K562 (cell line): Measurements from ENCODE around the gene DIPK1A. TPM values are rescaled to one million over a fixed set of nuclear protein-coding genes. Genes with fewer than 3 reads are reported as not detected.

Experiments
- ATAC-seq: fragments of 200-7000 bp; cut with Tn5 transposase; 3 replicates; pipeline ENCODE4 v1.9.1; 2020; ENCODE audit warnings: moderate library complexity
- BruUV-seq: library from RNA; stranded (reverse); fragments of 400-500 nt; replicated peaks from 2 replicates; lab custom pipeline; 2021; lab: Mats Ljungman, UMichigan
- CTCF ChIA-PET: fragments of 300-600 bp; formaldehyde crosslinking; extraction: SDS; loops from one replicate; lab custom pipeline; 2021; ENCODE audit warnings: low intra/inter-chr PET ratio; lab: Yijun Ruan, JAX
- POLR2A ChIA-PET: fragments of 300-600, 350-650 bp; sonication (Branson Sonifier 250); formaldehyde crosslinking; extraction: SDS; loops from one replicate; lab custom pipeline; 2021; ENCODE audit warnings: antibody characterized with exemption, inconsistent platforms; lab: Yijun Ruan, JAX
- DNase-seq, 4 experiments: peaks; one replicate each; pipeline versions ENCODE4 v3.0.0 to v3.0.0-alpha.2; 2011 to 2018; ENCODE audit warnings: low spot score in 3 of 4, mixed read lengths in 3 of 4; ENCODE audit errors: extremely low read depth in 1 of 4
- FAIRE-seq: peaks from 2 replicates; lab custom pipeline; 2011; peaks lifted over from hg19 to GRCh38; lab: Jason Lieb, UNC
- H2AFZ ChIP-seq: 2 replicates; pipeline ENCODE4 v1.6.0; 2011; ENCODE audit warnings: low read depth, low read length, control low read depth, inconsistent platforms
- H3K27ac ChIP-seq: fragments of 200-600 bp; 3 replicates; pipeline ENCODE4 v1.8.0; 2011; ENCODE audit warnings: low read depth, mild to moderate bottlenecking, control low read depth, inconsistent platforms, low read length, moderate library complexity, mixed read lengths; ENCODE audit errors: extremely low read depth
- H3K27me3 ChIP-seq, 2 experiments: fragments of 300-600 bp in 1 of 2; 2 replicates in 1 of 2; 3 replicates in 1 of 2; pipeline versions ENCODE4 v1.6.0 to v1.8.0; 2011; ENCODE audit warnings: inconsistent platforms in 2 of 2, low read length in 2 of 2, mild to moderate bottlenecking in 1 of 2, mixed read lengths in 1 of 2, moderate library complexity in 1 of 2; ENCODE audit not compliant: control insufficient read depth in 2 of 2, insufficient read depth in 2 of 2
- H3K36me3 ChIP-seq: fragments of 300-600 bp; 3 replicates; pipeline ENCODE4 v1.8.0; 2011; ENCODE audit warnings: mild to moderate bottlenecking, low read length, inconsistent platforms; ENCODE audit not compliant: control insufficient read depth, insufficient read depth
- H3K4me1 ChIP-seq, 2 experiments: fragments of 200-600 bp in 1 of 2; replicated peaks in 1 of 2; 2 replicates in 1 of 2; 3 replicates in 1 of 2; pipeline versions ENCODE4 v1.5.1 to v1.8.0; 2011; ENCODE audit warnings: inconsistent platforms in 2 of 2, low read length in 2 of 2, mild to moderate bottlenecking in 1 of 2, mixed read lengths in 1 of 2, moderate library complexity in 1 of 2; ENCODE audit not compliant: control insufficient read depth in 2 of 2, insufficient read depth in 2 of 2
- H3K4me2 ChIP-seq: 2 replicates; pipeline ENCODE4 v1.6.1; 2011; ENCODE audit warnings: low read length, control low read depth, inconsistent platforms, mixed read lengths; ENCODE audit not compliant: insufficient read depth
- H3K4me3 ChIP-seq: fragments of 200-600 bp; sonication (generic), shearing (Covaris generic); 2 replicates; pipeline ENCODE4 v1.5.1; 2016; ENCODE audit warnings: control low read depth, inconsistent platforms
- H3K79me2 ChIP-seq: fragments of 200-600 bp; 3 replicates; pipeline ENCODE4 v1.8.0; 2011; ENCODE audit warnings: low read length, inconsistent platforms; ENCODE audit not compliant: control insufficient read depth, insufficient read depth
- H3K9ac ChIP-seq, 2 experiments: 2 replicates each; pipeline versions ENCODE4 v1.6.0 to v1.6.1; 2011; ENCODE audit warnings: low read depth in 2 of 2, low read length in 2 of 2, control low read depth in 1 of 2, inconsistent platforms in 1 of 2, mild to moderate bottlenecking in 1 of 2, mixed read lengths in 1 of 2; ENCODE audit not compliant: insufficient read depth in 1 of 2
- H3K9me1 ChIP-seq: one replicate; pipeline ENCODE4 v1.6.0; 2011; ENCODE audit warnings: inconsistent platforms, mild to moderate bottlenecking, low read length, moderate library complexity; ENCODE audit not compliant: control insufficient read depth, insufficient read depth
- H3K9me3 ChIP-seq: replicated peaks from 2 replicates; pipeline ENCODE4 v1.5.1; 2011; ENCODE audit warnings: low read depth, low read length, inconsistent platforms; ENCODE audit not compliant: control insufficient read depth, insufficient read depth
- H4K20me1 ChIP-seq: replicated peaks from 2 replicates; pipeline ENCODE4 v1.6.1; 2011; ENCODE audit warnings: low read length, inconsistent platforms, mixed read lengths; ENCODE audit not compliant: control insufficient read depth, insufficient read depth
- JUND ChIP-seq, 2 experiments: IDR thresholded peaks; 2 replicates in 1 of 2; 3 replicates in 1 of 2; pipeline ENCODE4 v1.6.1; 2011; ENCODE audit warnings: borderline replicate concordance in 2 of 2, low read depth in 2 of 2, low read length in 2 of 2, improper control_type of control experiment in 1 of 2, missing biosample characterization in 1 of 2, missing genetic modification characterization in 1 of 2, missing genetic modification reagents in 1 of 2
- TBL1XR1 ChIP-seq, 2 experiments: IDR thresholded peaks; 2 replicates each; pipeline ENCODE4 v1.6.1; 2012; ENCODE audit warnings: improper control_type of control experiment in 2 of 2, low read length in 2 of 2, mild to moderate bottlenecking in 1 of 2
- ZNF316 ChIP-seq: fragments of 450-650 bp; IDR thresholded peaks from 2 replicates; pipeline ENCODE4 v1.6.1; 2016
- WGBS: fragments of 100-300 bp; shearing (Covaris generic); methylation state at CpG from one replicate; pipeline ENCODE4 v1.1.6; 2016; ENCODE audit warnings: low coverage, mixed read lengths; ENCODE audit not compliant: insufficient coverage; ENCODE audit errors: missing lambda C conversion rate; 5-methylcytosine and 5-hydroxymethylcytosine counted together
- in situ Hi-C: fragments of 300-500 bp; cut with MboI; formaldehyde crosslinking; loops from 4 replicates; pipeline ENCODE4 v1.15.0; 2018; ENCODE audit warnings: inconsistent platforms, mixed read lengths
- intact Hi-C: fragments of 100-400 bp; cut with micrococcal nuclease; formaldehyde crosslinking; loops from 2 replicates; pipeline ENCODE4 v1.14.2; 2022
- polyA plus RNA-seq, 8 experiments: library from polyadenylated mRNA; depleted of rRNA in 4 of 8; stranded (reverse) in 5 of 8; unstranded in 3 of 8; fragments of >200 nt; fragmentation: Nextera tagmentation in 2 of 8; fragmentation: Illumina TruSeq in 1 of 8; extraction: Ambion mirVana in 2 of 8; extraction: Trizol in 1 of 8; gene quantifications; 2 replicates each; pipeline versions ENCODE4 v1.2.1 to v1.2.3, GENCODE V29; 2011 to 2014; ENCODE audit warnings: inconsistent platforms in 1 of 8, missing spikeins in 1 of 8
- total RNA-seq, 7 experiments: library from RNA; depleted of rRNA in 6 of 7; stranded (reverse); fragments of >200 nt in 6 of 7; fragmentation: Illumina TruSeq in 2 of 7; extraction: Trizol in 2 of 7; gene quantifications; 2 replicates each; pipeline versions ENCODE4 v1.2.1 to v1.2.3, GENCODE V29; 2011 to 2021; ENCODE audit warnings: low replicate concordance in 1 of 7

The DIPK1A gene
- total and polyA plus RNA-seq, 9 of the 15 experiments (the other 6 are each of a cell fraction or from before 2014, with no cell fraction given) = 0.54 to 2.5 (median 1.3) TPM

DNA sequence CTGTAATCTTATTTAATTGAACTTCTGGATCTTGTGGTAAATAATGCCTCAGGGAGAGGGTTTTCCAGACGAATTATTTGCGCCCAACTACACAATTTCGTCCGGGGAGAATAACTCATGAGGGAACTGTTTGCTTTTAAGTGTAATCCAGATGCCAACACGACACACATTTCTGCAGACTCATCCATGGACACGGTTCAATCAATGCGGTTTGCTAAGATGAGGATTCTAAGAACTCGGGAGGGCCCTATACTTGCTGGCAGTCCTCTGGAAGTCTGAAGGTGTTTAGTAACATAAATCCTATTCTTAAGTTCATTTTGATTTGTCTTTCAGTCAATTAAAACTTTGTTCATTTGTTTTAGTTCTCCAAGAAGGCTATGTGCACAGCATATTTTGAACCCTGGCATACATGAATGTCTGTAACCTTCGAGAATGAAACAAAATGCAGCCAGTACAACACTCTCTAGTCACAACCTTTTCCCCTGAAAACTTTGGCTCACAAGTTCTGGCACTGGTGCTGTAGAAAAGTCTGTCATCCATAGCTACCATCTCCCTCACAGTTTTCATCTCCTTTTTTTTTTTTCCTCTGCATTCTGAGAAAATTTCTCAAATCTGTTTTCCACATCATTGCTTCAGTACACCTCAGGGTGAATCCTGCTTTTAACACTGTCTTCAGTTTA, 38.8 kb downstream of the DIPK1A start (continued):
- no peak for TF ChIP-seq TBL1XR1 (IDR thresholded peaks at IDR 0.05; ENCODE audit: low read length in 2 of 2)

DNA sequence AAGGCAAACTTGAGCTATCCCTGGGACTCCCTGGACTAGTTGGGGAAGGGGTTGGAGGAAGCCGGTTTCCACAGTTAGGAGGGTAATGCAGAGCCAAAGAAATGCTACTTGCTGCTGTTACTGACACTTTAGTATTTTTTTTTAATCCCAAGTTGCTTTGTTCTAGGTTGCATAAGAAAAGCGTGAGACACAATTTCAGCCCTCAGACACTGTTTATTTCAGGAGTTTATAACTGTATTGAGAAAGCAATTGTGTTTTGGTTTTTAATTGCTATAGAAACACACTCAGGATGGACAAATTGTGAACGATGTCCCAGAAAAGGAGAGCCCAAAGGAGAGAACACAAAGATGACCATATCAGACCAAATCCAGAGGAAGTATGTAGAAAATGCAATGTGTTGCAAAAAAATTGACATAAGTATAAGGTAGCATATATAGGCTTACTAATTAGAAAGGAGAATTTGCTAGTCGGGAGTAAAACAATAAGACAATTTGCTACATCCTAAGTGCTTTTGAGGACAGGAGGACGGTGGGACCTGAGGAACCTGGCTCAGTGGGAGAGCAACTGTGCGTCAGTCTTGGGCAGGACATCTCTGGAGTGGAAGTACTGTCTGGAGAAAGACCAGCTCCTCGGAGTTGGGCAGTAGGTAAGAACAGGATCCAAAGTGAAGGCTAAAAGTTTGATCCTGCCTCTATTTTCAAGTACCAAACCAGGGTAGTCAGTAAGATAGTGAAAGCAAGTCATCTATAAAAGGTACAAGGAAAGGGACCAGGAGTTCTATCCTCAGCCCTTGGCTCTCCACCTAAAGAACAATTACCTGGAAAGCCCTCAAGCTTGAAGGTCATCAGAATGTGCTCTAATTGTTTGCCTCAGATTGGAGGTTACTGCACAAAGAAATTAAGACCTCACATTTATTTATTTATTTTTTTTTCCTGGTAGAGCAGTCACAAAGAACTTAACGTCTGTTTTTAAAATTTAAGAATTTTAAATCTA, 39.9 kb downstream of the DIPK1A start:
- TF ChIP-seq ZNF316 = peak; percentile 20; the same call in 1 of the 2 replicates
- TF ChIP-seq JUND (IDR thresholded peaks at IDR 0.05; ENCODE audit: borderline replicate concordance, low read depth, low read length) = no peak
- TF ChIP-seq JUND (tag; IDR thresholded peaks at IDR 0.05; ENCODE audit: borderline replicate concordance, low read depth, low read length) = no peak
- Histone ChIP-seq H3K27me3 (no peaks in the 10 kb centered on the region), H3K27ac (no peak overlapping the region), H3K4me1 (peaks cover 3 to 15% of the 10 kb centered on the region in 2 experiments; a peak in 3 of 5 replicates), H3K4me2 (no peak overlapping the region), H3K4me3 (no peak overlapping the region), H3K9me1 (no peaks in the 10 kb centered on the region), H3K9ac (no peak overlapping the region), H3K9me3 (no peaks in the 10 kb centered on the region), H3K36me3 (no peaks in the 10 kb centered on the region), H4K20me1 (no peaks in the 10 kb centered on the region), H2AFZ (no peak overlapping the region), H3K79me2 (no peaks in the 10 kb centered on the region)
- ChIA-PET CTCF (no interaction called here), POLR2A (interaction anchor here (0.7 to 1.0 kb wide), 2 partner anchors 8 to 15 kb away, joined by 3 to 4 read pairs; no protein-coding TSS in a partner anchor)
- intact Hi-C loops = no loop called here
- 58% methylated on average over 8 of the region's 8 CpGs for WGBS
- in situ Hi-C loops = no loop called here
- FAIRE-seq (no peak), ATAC-seq (no peak), DNase-seq (no peak)
- no TSS peak for BruUV-seq
